ENCODE data around the gene CHAF1A.

Gene CHAF1A

GRCh38 chr19:4362831-4363545 lies 39.5 kb upstream of the CHAF1A start:
- H3K27ac ChIP-seq: no peak overlapping the region
- no peak; the same call in 1 of the 2 replicates for TF ChIP-seq CTCF (conservative IDR thresholded peaks at IDR 0.05)
- no peak for TF ChIP-seq ZFX (IDR thresholded peaks at IDR 0.05)

- TF ChIP-seq ZFX (IDR thresholded peaks at IDR 0.05) (no peak), CTCF (conservative IDR thresholded peaks at IDR 0.05) (no peak)
- H3K27ac ChIP-seq: no peak overlapping the region
Measured at GRCh38 chr19:4363571-4364304, 38.7 kb upstream of the CHAF1A start.

GRCh38 chr19:4365341-4365740 lies 37.1 kb upstream of the CHAF1A start:
- TF ChIP-seq CTCF (conservative IDR thresholded peaks at IDR 0.05) (no peak), ZFX (IDR thresholded peaks at IDR 0.05) (no peak)
- no peak overlapping the region for H3K27ac ChIP-seq

- H3K27ac ChIP-seq: no peak overlapping the region
- no peak for TF ChIP-seq CTCF (conservative IDR thresholded peaks at IDR 0.05)
- no peak for TF ChIP-seq ZFX (IDR thresholded peaks at IDR 0.05)
Measured at GRCh38 chr19:4365791-4366665, 36.4 kb upstream of the CHAF1A start.

- TF ChIP-seq CTCF (conservative IDR thresholded peaks at IDR 0.05) (no peak), ZFX (IDR thresholded peaks at IDR 0.05) (no peak)
- no peak overlapping the region for H3K27ac ChIP-seq
Measured at GRCh38 chr19:4366666-4367335, 35.6 kb upstream of the CHAF1A start.

GRCh38 chr19:4367336-4367723 lies 35.1 kb upstream of the CHAF1A start:
- no peak for TF ChIP-seq CTCF (conservative IDR thresholded peaks at IDR 0.05)
- TF ChIP-seq ZFX (IDR thresholded peaks at IDR 0.05): no peak
- no peak overlapping the region for H3K27ac ChIP-seq
